Sigmoid colon (tissue), 4 donors: ENCODE results near the gene SLC35A4.

Experiments
- CTCF ChIP-seq, 4 experiments: fragments of 450-650 bp in 3 of 4; fragments of 200-600 bp in 1 of 4; IDR thresholded peaks; one replicate each; pipeline ENCODE4 v1.5.1; 2016 to 2019; ENCODE audit warnings: antibody characterized with exemption in 4 of 4, mild to moderate bottlenecking in 3 of 4, moderate library complexity in 2 of 4
- EP300 ChIP-seq, 4 donors: sonication (generic); formaldehyde crosslinking; IDR thresholded peaks; one replicate each; pipeline ENCODE4 v1.6.1; 2017; ENCODE audit warnings: antibody characterized with exemption in 4 of 4
- POLR2AphosphoS5 ChIP-seq, 4 donors: sonication (generic); formaldehyde crosslinking; IDR thresholded peaks; one replicate each; pipeline ENCODE4 v1.6.1; 2017; ENCODE audit warnings: antibody characterized with exemption in 4 of 4

DNA sequence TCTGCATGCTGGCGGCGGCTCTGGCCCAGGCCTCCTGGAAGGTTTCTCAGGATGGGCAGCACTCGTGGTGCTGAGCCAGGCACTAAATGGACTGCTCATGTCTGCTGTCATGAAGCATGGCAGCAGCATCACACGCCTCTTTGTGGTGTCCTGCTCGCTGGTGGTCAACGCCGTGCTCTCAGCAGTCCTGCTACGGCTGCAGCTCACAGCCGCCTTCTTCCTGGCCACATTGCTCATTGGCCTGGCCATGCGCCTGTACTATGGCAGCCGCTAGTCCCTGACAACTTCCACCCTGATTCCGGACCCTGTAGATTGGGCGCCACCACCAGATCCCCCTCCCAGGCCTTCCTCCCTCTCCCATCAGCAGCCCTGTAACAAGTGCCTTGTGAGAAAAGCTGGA lies 3.2 kb downstream of the SLC35A4 start:
- TF ChIP-seq EP300 (IDR thresholded peaks at IDR 0.05), result no peak
- no peak for TF ChIP-seq CTCF (IDR thresholded peaks at IDR 0.05)
- no peak for TF ChIP-seq POLR2AphosphoS5 (IDR thresholded peaks at IDR 0.05)
